Gastroesophageal sphincter (tissue), 4 donors: ENCODE measurements around the gene FREM1. TPM values are rescaled to one million over a fixed set of nuclear protein-coding genes. Genes with fewer than 3 reads are reported as not detected.
A peak's percentile ranks its signal among the peaks of the same experiment; 100 is the strongest.

ENCODE experiments used
- ATAC-seq: fragments of 150-250 bp; one replicate; pipeline ENCODE4 v1.9.1; 2016; ENCODE audit warnings: mild to moderate bottlenecking, moderate library complexity
- H3K27ac ChIP-seq, 4 donors: fragments of 200-600 bp; sonication (generic) in 3 of 4; 1 replicate in 3 of 4; 2 replicates in 1 of 4; pipeline ENCODE4 v1.5.1; 2016 to 2019
- H3K27me3 ChIP-seq: fragments of 200-600 bp; sonication (generic); one replicate; pipeline ENCODE4 v1.5.1; 2019
- H3K36me3 ChIP-seq, 2 donors: fragments of 200-600 bp; sonication (generic); one replicate each; pipeline ENCODE4 v1.5.1; 2019; ENCODE audit warnings: control low read depth in 1 of 2
- H3K4me1 ChIP-seq, 3 donors: fragments of 200-600 bp; sonication (generic); 1 replicate in 2 of 3; 2 replicates in 1 of 3; pipeline ENCODE4 v1.5.1; 2016 to 2019; ENCODE audit warnings: control low read depth in 2 of 3
- H3K4me3 ChIP-seq, 2 donors: fragments of 200-600 bp; sonication (generic); one replicate each; pipeline ENCODE4 v1.5.1; 2019; ENCODE audit warnings: mild to moderate bottlenecking in 1 of 2, moderate library complexity in 1 of 2
- H3K9me3 ChIP-seq, 3 donors: fragments of 200-600 bp; sonication (generic); one replicate each; pipeline ENCODE4 v1.5.1; 2017 to 2019; ENCODE audit warnings: control low read depth in 2 of 3
- CTCF ChIP-seq, 4 experiments: fragments of 200-600 bp in 2 of 4; fragments of 450-650 bp in 2 of 4; sonication (generic) in 1 of 4; IDR thresholded peaks; one replicate each; pipeline ENCODE4 v1.5.1; 2017 to 2019; ENCODE audit warnings: antibody characterized with exemption in 4 of 4, mild to moderate bottlenecking in 2 of 4, moderate library complexity in 2 of 4
- EP300 ChIP-seq: sonication (generic); formaldehyde crosslinking; IDR thresholded peaks from one replicate; pipeline ENCODE4 v1.6.1; 2017; ENCODE audit warnings: antibody characterized with exemption, mild to moderate bottlenecking
- POLR2A ChIP-seq, 2 donors: fragments of 450-650 bp; IDR thresholded peaks; one replicate each; pipeline ENCODE4 v1.6.1; 2017; ENCODE audit warnings: antibody characterized with exemption in 2 of 2, mild to moderate bottlenecking in 2 of 2, moderate library complexity in 1 of 2
- POLR2AphosphoS5 ChIP-seq: sonication (generic); formaldehyde crosslinking; IDR thresholded peaks from one replicate; pipeline ENCODE4 v1.6.1; 2017; ENCODE audit warnings: antibody characterized with exemption
- WGBS, 2 donors: methylation state at CpG; one replicate each; pipeline ENCODE4 v1.1.5; 2018; ENCODE audit warnings: low coverage in 1 of 2; 5-methylcytosine and 5-hydroxymethylcytosine counted together
- total RNA-seq, 4 donors: library from RNA; depleted of rRNA; stranded (reverse); fragments of >200 nt; gene quantifications; one replicate each; pipeline ENCODE4 v1.1.0, GENCODE V29; 2016

Gene FREM1
- total RNA-seq, 4 donors from 2014 or later: 0.59 to 4.8 (median 2.7) TPM

DNA sequence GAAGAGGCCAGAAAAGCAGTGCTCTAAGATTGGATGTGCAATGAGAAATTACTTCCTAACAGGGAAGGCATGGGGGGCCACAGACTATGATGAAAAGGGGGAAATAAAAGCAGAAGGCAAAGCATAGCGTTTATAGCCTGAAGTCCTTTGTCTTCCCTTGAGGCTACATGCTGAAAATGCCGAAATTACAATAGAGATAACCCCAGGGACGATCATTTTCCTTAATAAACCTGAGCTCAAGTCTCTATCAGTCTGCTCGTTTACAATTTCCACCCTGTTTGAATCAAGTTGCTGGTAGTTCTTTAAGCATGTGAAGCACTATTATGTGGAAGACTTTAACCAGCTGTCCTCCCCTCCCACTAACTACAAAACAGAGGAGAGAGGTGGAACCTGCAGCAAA lies 60.4 kb downstream of the FREM1 start:
- TF ChIP-seq EP300: no peak
- TF ChIP-seq POLR2AphosphoS5: no peak
- TF ChIP-seq CTCF (IDR thresholded peaks at IDR 0.05): no peak
- TF ChIP-seq POLR2A (IDR thresholded peaks at IDR 0.05): no peak
- WGBS, 2 donors: 59 to 69% methylated on average over 4 of the region's 4 CpGs
- Histone ChIP-seq H3K9me3 (no peaks in the 10 kb centered on the region), H3K4me3 (no peak overlapping the region), H3K36me3 (peaks cover 0 to 5% of the 10 kb centered on the region in 2 donors), H3K27me3 (no peaks in the 10 kb centered on the region), H3K27ac (no peak overlapping the region), H3K4me1 (no peaks in the 10 kb centered on the region)
- ATAC-seq: no peak

DNA sequence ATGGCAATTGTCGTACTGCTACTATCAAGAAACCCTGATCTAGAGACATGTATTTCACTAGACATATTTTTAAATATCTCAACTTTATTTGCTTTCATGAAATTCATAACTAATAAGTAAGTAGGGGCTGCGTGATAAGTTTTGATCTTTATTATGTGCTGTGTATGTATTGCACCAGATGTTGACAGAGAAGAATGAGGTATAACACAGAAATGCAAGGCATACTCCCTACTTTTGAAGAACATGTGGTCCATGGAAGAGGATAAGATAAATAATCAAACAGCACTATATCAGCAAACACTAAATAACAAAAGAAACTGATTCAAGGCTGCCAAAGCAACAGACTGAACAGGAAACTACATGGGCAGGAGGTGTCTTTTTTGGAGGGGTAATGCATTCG lies 60.9 kb downstream of the FREM1 start:
- Histone ChIP-seq H3K36me3 (peaks cover 0 to 5% of the 10 kb centered on the region in 2 donors), H3K27ac (no peak overlapping the region), H3K4me3 (no peak overlapping the region), H3K27me3 (no peaks in the 10 kb centered on the region), H3K4me1 (no peaks in the 10 kb centered on the region), H3K9me3 (no peaks in the 10 kb centered on the region)
- TF ChIP-seq POLR2AphosphoS5: no peak
- TF ChIP-seq POLR2A (IDR thresholded peaks at IDR 0.05): no peak
- no peak for TF ChIP-seq EP300
- TF ChIP-seq CTCF (IDR thresholded peaks at IDR 0.05): no peak
- no peak for ATAC-seq
- 83 to 87% methylated on average over 2 to 3 of the region's 3 CpGs for WGBS, 2 donors

DNA sequence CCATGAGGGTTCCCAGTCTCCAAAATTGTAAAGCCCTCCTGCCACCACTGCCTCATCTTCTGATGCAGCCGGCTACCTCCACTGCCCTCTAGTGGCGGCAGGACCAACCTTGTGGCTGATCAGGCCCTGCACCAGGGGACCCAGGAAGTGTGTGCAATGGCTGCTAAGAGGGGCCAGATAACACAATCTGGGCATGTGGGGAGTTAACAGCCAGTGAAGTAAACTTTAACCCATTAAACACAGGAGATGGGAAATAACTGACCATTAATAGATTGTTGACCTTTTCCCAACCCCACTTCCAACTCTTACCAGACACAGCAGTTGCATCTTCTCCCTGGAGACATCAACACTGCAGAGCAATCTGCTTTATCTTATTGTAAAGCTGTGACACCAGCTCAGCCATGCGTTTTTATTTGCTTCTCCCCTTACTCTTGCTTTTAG lies 63.3 kb downstream of the FREM1 start:
- TF ChIP-seq POLR2A (IDR thresholded peaks at IDR 0.05) (no peak), EP300 (no peak), POLR2AphosphoS5 (no peak), CTCF (IDR thresholded peaks at IDR 0.05) (peak in 2 of 4 experiments; percentile 21 to 33)
- no peaks in the 10 kb centered on the region for H3K4me1 ChIP-seq
- no peaks in the 10 kb centered on the region for H3K27me3 ChIP-seq
- ATAC-seq: no peak
- no peaks in the 10 kb centered on the region for H3K9me3 ChIP-seq
- 30% methylated on average over 1 of the region's 3 CpGs; no CpG with 5 or more reads in 1 of the 2 donors for WGBS, 2 donors
- no peak overlapping the region for H3K4me3 ChIP-seq
- no peak overlapping the region for H3K27ac ChIP-seq
- H3K36me3 ChIP-seq: peaks cover 0 to 5% of the 10 kb centered on the region in 2 donors

DNA sequence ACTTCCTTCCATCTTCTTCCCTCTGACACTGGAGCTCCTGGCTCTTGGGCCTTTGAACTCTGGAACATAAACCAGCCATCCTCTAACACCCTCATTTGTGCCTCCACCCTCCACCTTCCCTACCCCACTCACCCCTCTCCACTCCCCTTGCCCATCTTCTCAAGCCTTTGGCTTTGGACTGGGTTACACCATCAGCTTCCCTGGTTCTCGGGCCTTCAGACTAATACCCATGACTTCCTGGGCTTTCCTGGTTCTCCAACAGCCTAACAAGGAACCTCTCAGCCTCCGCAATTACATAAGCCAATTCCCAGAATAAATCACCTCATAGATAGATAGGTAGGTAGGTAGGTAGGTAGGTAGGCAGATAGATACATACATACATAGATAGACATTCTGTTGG lies 67.1 kb downstream of the FREM1 start:
- Histone ChIP-seq H3K27me3 (no peaks in the 10 kb centered on the region), H3K36me3 (no peaks in the 10 kb centered on the region), H3K27ac (no peak overlapping the region), H3K4me3 (no peak overlapping the region), H3K4me1 (no peaks in the 10 kb centered on the region), H3K9me3 (no peaks in the 10 kb centered on the region)
- WGBS, 2 donors: 92% methylated on average over 2 of the region's 2 CpGs; no CpG with 5 or more reads in 1 of the 2 donors
- no peak for ATAC-seq
- TF ChIP-seq CTCF (IDR thresholded peaks at IDR 0.05) (no peak), EP300 (no peak)

GRCh38 chr9:14842269-14842668 lies 68.0 kb downstream of the FREM1 start:
- WGBS, 2 donors: 87 to 93% methylated on average over 6 to 7 of the region's 10 CpGs
- TF ChIP-seq CTCF (IDR thresholded peaks at IDR 0.05) (no peak), POLR2A (IDR thresholded peaks at IDR 0.05) (no peak)
- Histone ChIP-seq H3K4me3 (no peak overlapping the region), H3K27me3 (no peaks in the 10 kb centered on the region), H3K4me1 (no peaks in the 10 kb centered on the region), H3K36me3 (no peaks in the 10 kb centered on the region), H3K9me3 (no peaks in the 10 kb centered on the region), H3K27ac (no peak overlapping the region)
- ATAC-seq: no peak
